GM23248 (cell line): Measurements from ENCODE around the gene CDK4. TPM values are rescaled to one million over a fixed set of nuclear protein-coding genes. Genes with fewer than 3 reads are reported as not detected.

Experiments used
- DNase-seq: peaks from one replicate; pipeline ENCODE4 v3.0.0-alpha.2; 2015
- H2AFZ ChIP-seq: fragments of 200-600 bp; sonication (generic); 2 replicates; pipeline ENCODE4 v1.6.1; 2016; ENCODE audit warnings: antibody characterized with exemption
- H3F3A ChIP-seq: fragments of 200-600 bp; sonication (generic); 2 replicates; pipeline ENCODE4 v1.6.1; 2016; ENCODE audit warnings: mild to moderate bottlenecking, antibody characterized with exemption, mixed run types; ENCODE audit not compliant: insufficient read depth
- H3K27ac ChIP-seq: fragments of 200-600 bp; sonication (generic); 2 replicates; pipeline ENCODE4 v1.5.1; 2016; ENCODE audit warnings: mild to moderate bottlenecking
- H3K27me3 ChIP-seq: fragments of 200-600 bp; sonication (generic); replicated peaks from 2 replicates; pipeline ENCODE4 v1.6.1; 2016; ENCODE audit warnings: mild to moderate bottlenecking; ENCODE audit not compliant: insufficient read depth
- H3K36me3 ChIP-seq: fragments of 200-600 bp; sonication (generic); 2 replicates; pipeline ENCODE4 v1.6.1; 2016; ENCODE audit warnings: low read depth, mild to moderate bottlenecking
- H3K4me1 ChIP-seq: fragments of 200-600 bp; sonication (generic); 2 replicates; pipeline ENCODE4 v1.6.1; 2016; ENCODE audit warnings: mild to moderate bottlenecking; ENCODE audit not compliant: insufficient read depth
- H3K4me2 ChIP-seq: fragments of 200-600 bp; sonication (generic); one replicate; pipeline ENCODE4 v1.6.1; 2016; ENCODE audit warnings: mild to moderate bottlenecking; ENCODE audit not compliant: unreplicated experiment
- H3K4me3 ChIP-seq: fragments of 200-600 bp; sonication (generic); 2 replicates; pipeline ENCODE4 v1.5.1; 2016; ENCODE audit warnings: mild to moderate bottlenecking
- H3K79me2 ChIP-seq: fragments of 200-600 bp; sonication (generic); 2 replicates; pipeline ENCODE4 v1.6.1; 2016; ENCODE audit warnings: mild to moderate bottlenecking; ENCODE audit not compliant: insufficient read depth
- H3K9ac ChIP-seq: fragments of 200-600 bp; sonication (generic); 2 replicates; pipeline ENCODE4 v1.6.1; 2016; ENCODE audit warnings: mild to moderate bottlenecking
- H3K9me2 ChIP-seq: fragments of 200-600 bp; sonication (generic); 2 replicates; pipeline ENCODE4 v1.6.1; 2016; ENCODE audit warnings: mixed run types, mild to moderate bottlenecking, moderate library complexity; ENCODE audit not compliant: insufficient read depth
- H3K9me3 ChIP-seq: fragments of 200-600 bp; sonication (generic); one replicate; pipeline ENCODE4 v1.6.1; 2017; ENCODE audit warnings: low read depth
- H4K20me1 ChIP-seq: fragments of 200-600 bp; sonication (generic); 2 replicates; pipeline ENCODE4 v1.6.0; 2016; ENCODE audit not compliant: insufficient read depth
- EZH2 ChIP-seq: fragments of 200-600 bp; sonication (generic); IDR thresholded peaks from 2 replicates; pipeline ENCODE4 v1.6.1; 2018; ENCODE audit warnings: antibody characterized with exemption, mild to moderate bottlenecking; ENCODE audit not compliant: insufficient read depth, poor library complexity, severe bottlenecking
- EZH2phosphoT487 ChIP-seq: fragments of 200-600 bp; sonication (generic); IDR thresholded peaks from 2 replicates; pipeline ENCODE4 v1.6.1; 2018; ENCODE audit warnings: antibody characterized with exemption, moderate library complexity, mild to moderate bottlenecking, low read depth; ENCODE audit not compliant: insufficient read depth
- WGBS, 2 experiments: methylation state at CpG; one replicate each; pipeline ENCODE4 v1.1.6; 2015 to 2017; ENCODE audit warnings: low lambda C conversion rate in 2 of 2, low coverage in 1 of 2; ENCODE audit errors: missing lambda C conversion rate in 2 of 2; 5-methylcytosine and 5-hydroxymethylcytosine counted together
- in situ Hi-C: fragments of 300-500 bp; cut with MboI; formaldehyde crosslinking; loops from 2 replicates; pipeline ENCODE4 v1.15.0; 2020
- polyA plus RNA-seq: library from polyadenylated mRNA; unstranded; fragments of >200 nt; fragmentation: Nextera tagmentation; extraction: Ambion mirVana; gene quantifications from 2 replicates; pipeline ENCODE4 v1.2.1, GENCODE V29; 2016
- total RNA-seq: library from RNA; depleted of rRNA; stranded (reverse); fragments of >200 nt; shearing (Covaris generic); gene quantifications from 2 replicates; pipeline ENCODE4 v1.2.3, GENCODE V29; 2014

CDK4 gene
- total and polyA plus RNA-seq, 2 experiments from 2014 or later = 123 to 152 TPM

- Histone ChIP-seq H3K9ac (peak overlapping the region; percentile 10; the same call in 1 of the 2 replicates), H3K79me2 (no peaks in the 10 kb centered on the region), H4K20me1 (no peaks in the 10 kb centered on the region), H3K4me3 (peak overlapping the region; percentile 55), H3K27ac (no peak overlapping the region), H3K27me3 (peaks cover 40% of the 10 kb centered on the region), H3K9me2 (no peaks in the 10 kb centered on the region), H3K9me3 (no peaks in the 10 kb centered on the region), H3K36me3 (no peaks in the 10 kb centered on the region), H3F3A (no peaks in the 10 kb centered on the region), H2AFZ (peak overlapping the region; percentile 55), H3K4me2 (peak overlapping the region; percentile 75), H3K4me1 (no peaks in the 10 kb centered on the region)
- TF ChIP-seq EZH2 (no peak), EZH2phosphoT487 (no peak)
- peak; percentile 57 for DNase-seq
- 3% methylated on average over 44 to 49 of the region's 49 CpGs for WGBS, 2 experiments
- in situ Hi-C loops = no loop called here
These were observed 16.0 kb downstream of the CDK4 start for GRCh38 chr12:57735952-57736740.

GRCh38 chr12:57735198-57735855 is 16.8 kb downstream of the CDK4 start:
- Histone ChIP-seq H2AFZ (peak overlapping the region; percentile 55), H3K79me2 (no peaks in the 10 kb centered on the region), H3F3A (no peaks in the 10 kb centered on the region), H4K20me1 (no peaks in the 10 kb centered on the region), H3K4me3 (peak overlapping the region; percentile 55; the same call in 1 of the 2 replicates), H3K4me1 (no peaks in the 10 kb centered on the region), H3K27me3 (peaks cover 37% of the 10 kb centered on the region), H3K9me3 (no peaks in the 10 kb centered on the region), H3K36me3 (no peaks in the 10 kb centered on the region), H3K4me2 (peak overlapping the region; percentile 75), H3K9ac (0 out of 2 replicates have a peak overlapping the region, but pooled peaks have one; percentile 10), H3K9me2 (no peaks in the 10 kb centered on the region), H3K27ac (no peak overlapping the region)
- in situ Hi-C loops = no loop called here
- WGBS, 2 experiments = 24 to 25% methylated on average over 8 of the region's 8 CpGs
- no peak for TF ChIP-seq EZH2phosphoT487
- TF ChIP-seq EZH2 = no peak
- peak; percentile 44 for DNase-seq

- Histone ChIP-seq H4K20me1 (no peaks in the 10 kb centered on the region), H3K4me2 (no peak overlapping the region), H2AFZ (no peak overlapping the region), H3K9me2 (no peaks in the 10 kb centered on the region), H3K27ac (no peak overlapping the region), H3K4me1 (no peaks in the 10 kb centered on the region), H3K27me3 (peaks cover 32% of the 10 kb centered on the region), H3K9ac (no peak overlapping the region), H3K4me3 (no peak overlapping the region), H3K79me2 (no peaks in the 10 kb centered on the region), H3K36me3 (no peaks in the 10 kb centered on the region), H3K9me3 (no peaks in the 10 kb centered on the region), H3F3A (no peaks in the 10 kb centered on the region)
- in situ Hi-C loops = no loop called here
- TF ChIP-seq EZH2phosphoT487 (no peak), EZH2 (no peak)
- DNase-seq = no peak
- 81 to 93% methylated on average over 4 of the region's 4 CpGs for WGBS, 2 experiments
These were observed 17.5 kb downstream of the CDK4 start for GRCh38 chr12:57734591-57734990.

- Histone ChIP-seq H3K4me1 (no peaks in the 10 kb centered on the region), H3K4me3 (no peak overlapping the region), H3K9me3 (no peaks in the 10 kb centered on the region), H3K9me2 (no peaks in the 10 kb centered on the region), H4K20me1 (no peaks in the 10 kb centered on the region), H3K36me3 (no peaks in the 10 kb centered on the region), H3F3A (no peaks in the 10 kb centered on the region), H3K9ac (no peak overlapping the region), H3K27me3 (peaks cover 25% of the 10 kb centered on the region), H2AFZ (no peak overlapping the region), H3K27ac (no peak overlapping the region), H3K79me2 (no peaks in the 10 kb centered on the region), H3K4me2 (no peak overlapping the region)
- 70 to 92% methylated on average over 6 of the region's 6 CpGs for WGBS, 2 experiments
- in situ Hi-C loops = no loop called here
- DNase-seq = no peak
- no peak for TF ChIP-seq EZH2
- no peak for TF ChIP-seq EZH2phosphoT487
These were observed 18.2 kb downstream of the CDK4 start for GRCh38 chr12:57733928-57734327.
